Esophagus muscularis mucosa (tissue), 4 donors: Measurements from ENCODE around the gene LIN54. TPM values are rescaled to one million over a fixed set of nuclear protein-coding genes. Genes with fewer than 3 reads are reported as not detected.

Source experiments
- DNase-seq: peaks from one replicate; pipeline ENCODE4 v3.0.0-alpha.2; 2017; ENCODE audit errors: extremely low spot score
- H3K27ac ChIP-seq, 4 donors: fragments of 200-600 bp; sonication (generic); replicated peaks in 1 of 4; 1 replicate in 3 of 4; 2 replicates in 1 of 4; pipeline ENCODE4 v1.5.1; 2016 to 2019; ENCODE audit warnings: mild to moderate bottlenecking in 1 of 4
- H3K27me3 ChIP-seq, 4 donors: fragments of 200-600 bp; sonication (generic); one replicate each; pipeline versions ENCODE4 v1.5.1 to v1.6.0; 2016 to 2019
- H3K36me3 ChIP-seq, 4 donors: fragments of 200-600 bp; sonication (generic); one replicate each; pipeline ENCODE4 v1.5.1; 2016 to 2019
- H3K4me1 ChIP-seq, 4 donors: fragments of 200-600 bp; sonication (generic); one replicate each; pipeline ENCODE4 v1.5.1; 2016 to 2019
- H3K4me3 ChIP-seq, 4 donors: fragments of 200-600 bp; sonication (generic); 1 replicate in 2 of 4; 2 replicates in 2 of 4; pipeline ENCODE4 v1.5.1; 2016 to 2019; ENCODE audit warnings: mild to moderate bottlenecking in 4 of 4, moderate library complexity in 1 of 4
- H3K9me3 ChIP-seq, 4 donors: fragments of 200-600 bp; sonication (generic); 1 replicate in 3 of 4; 2 replicates in 1 of 4; pipeline ENCODE4 v1.5.1; 2016 to 2019
- EP300 ChIP-seq: sonication (generic); formaldehyde crosslinking; IDR thresholded peaks from one replicate; pipeline ENCODE4 v1.6.1; 2017; ENCODE audit warnings: antibody characterized with exemption
- POLR2A ChIP-seq: fragments of 450-650 bp; IDR thresholded peaks from one replicate; pipeline ENCODE4 v1.6.1; 2017; ENCODE audit warnings: antibody characterized with exemption, moderate library complexity, mild to moderate bottlenecking, low read depth
- POLR2AphosphoS5 ChIP-seq, 2 donors: sonication (generic); formaldehyde crosslinking; IDR thresholded peaks; one replicate each; pipeline ENCODE4 v1.6.1; 2017; ENCODE audit warnings: antibody characterized with exemption in 2 of 2
- intact Hi-C: fragments of 100-400 bp; cut with DNase I; formaldehyde crosslinking; loops from one replicate; pipeline ENCODE4 v1.15.1; 2023
- small RNA-seq, 3 donors: library from RNA; depleted of rRNA; stranded (forward); fragments of <200 nt; gene quantifications; one replicate each; pipeline ENCODE3, GENCODE V24; 2016
- total RNA-seq, 4 donors: library from RNA; depleted of rRNA; stranded (reverse); fragments of >200 nt; gene quantifications; one replicate each; pipeline versions ENCODE4 v1.1.0 to v1.2.1, GENCODE V29; 2016
- TF ChIP-seq, protein P1 (sequence below), 3 experiments: fragments of 200-600 bp in 2 of 3; fragments of 450-650 bp in 1 of 3; sonication (generic) in 2 of 3; IDR thresholded peaks; one replicate each; pipeline ENCODE4 v1.5.1; 2017 to 2019; ENCODE audit warnings: antibody characterized with exemption in 3 of 3, mild to moderate bottlenecking in 2 of 3, moderate library complexity in 1 of 3

Gene LIN54
- total RNA-seq, 4 donors from 2014 or later = 8.6 to 10.6 (median 9.0) TPM

DNA sequence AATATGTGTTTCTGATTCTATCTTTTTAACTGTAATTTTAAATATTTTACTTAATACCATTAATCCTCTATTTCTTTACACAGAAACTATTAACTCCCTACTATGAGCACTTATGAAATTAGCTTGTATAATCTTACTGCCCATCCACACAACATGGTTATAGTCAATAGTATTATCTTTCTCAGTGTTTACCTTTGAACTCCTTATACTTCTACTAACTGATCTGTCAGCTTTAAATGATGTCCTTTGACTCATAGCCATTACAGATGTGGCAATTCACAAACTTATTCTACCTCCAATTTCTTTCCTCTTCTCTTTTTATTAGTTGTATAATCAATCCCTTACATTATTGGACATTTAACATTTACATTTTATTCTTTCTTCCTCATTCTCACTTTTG, 125.2 kb downstream of the LIN54 start:
- H3K4me1 ChIP-seq = peaks cover 25 to 68% (median 54%) of the 10 kb centered on the region in 4 donors
- H3K9me3 ChIP-seq = no peaks in the 10 kb centered on the region
- no peak for DNase-seq
- H3K27ac ChIP-seq = no peak overlapping the region
- no peaks in the 10 kb centered on the region for H3K27me3 ChIP-seq
- TF ChIP-seq POLR2A (no peak), POLR2AphosphoS5 (IDR thresholded peaks at IDR 0.05) (no peak), EP300 (no peak)
- TF ChIP-seq, protein P1, sequence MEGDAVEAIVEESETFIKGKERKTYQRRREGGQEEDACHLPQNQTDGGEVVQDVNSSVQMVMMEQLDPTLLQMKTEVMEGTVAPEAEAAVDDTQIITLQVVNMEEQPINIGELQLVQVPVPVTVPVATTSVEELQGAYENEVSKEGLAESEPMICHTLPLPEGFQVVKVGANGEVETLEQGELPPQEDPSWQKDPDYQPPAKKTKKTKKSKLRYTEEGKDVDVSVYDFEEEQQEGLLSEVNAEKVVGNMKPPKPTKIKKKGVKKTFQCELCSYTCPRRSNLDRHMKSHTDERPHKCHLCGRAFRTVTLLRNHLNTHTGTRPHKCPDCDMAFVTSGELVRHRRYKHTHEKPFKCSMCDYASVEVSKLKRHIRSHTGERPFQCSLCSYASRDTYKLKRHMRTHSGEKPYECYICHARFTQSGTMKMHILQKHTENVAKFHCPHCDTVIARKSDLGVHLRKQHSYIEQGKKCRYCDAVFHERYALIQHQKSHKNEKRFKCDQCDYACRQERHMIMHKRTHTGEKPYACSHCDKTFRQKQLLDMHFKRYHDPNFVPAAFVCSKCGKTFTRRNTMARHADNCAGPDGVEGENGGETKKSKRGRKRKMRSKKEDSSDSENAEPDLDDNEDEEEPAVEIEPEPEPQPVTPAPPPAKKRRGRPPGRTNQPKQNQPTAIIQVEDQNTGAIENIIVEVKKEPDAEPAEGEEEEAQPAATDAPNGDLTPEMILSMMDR (IDR thresholded peaks at IDR 0.05) = no peak
- H3K36me3 ChIP-seq = peaks cover 0 to 16% (median 8%) of the 10 kb centered on the region in 4 donors
- intact Hi-C loops = no loop called here
- no peak overlapping the region for H3K4me3 ChIP-seq

Small RNA genes lying within 50 kb of the gene (small RNA-seq; reads per million reads assigned to genes)
- gene RF00019 = 0 reads per million in 3 donors
- 0 reads per million in 3 donors for gene RNU6-615P

Other genes with a start within 250 kb of the LIN54 start
- 10 to 100 TPM; 17.6 to 28.4 (median 22.9) TPM for gene SCD5, start 212.0 kb downstream of the LIN54 start, total RNA-seq
- 100 to 1,000 TPM; 117 to 146 (median 131) TPM for gene SEC31A, start 119.7 kb downstream of the LIN54 start, total RNA-seq
- 1 to 10 TPM; 2.1 to 5.2 (median 2.9) TPM for gene THAP9, start 110.1 kb downstream of the LIN54 start, total RNA-seq
- gene COPS4, start 24.4 kb upstream of the LIN54 start, total RNA-seq = 10 to 100 TPM; 54.8 to 63.7 (median 57.7) TPM
- gene PLAC8, start 103.9 kb upstream of the LIN54 start, total RNA-seq = 1 to 10 TPM in 3 of 4 donors, under 1 TPM in 1; 0.78 to 3.5 (median 2.0) TPM